ENCODE results near the gene COL5A1. TPM values are rescaled to one million over a fixed set of nuclear protein-coding genes. Genes with fewer than 3 reads are reported as not detected.
"Not testable (repeated sequence)": the region's sequence is repeated elsewhere in the genome, so short reads cannot be mapped to it uniquely, and the experiment has no call there.

COL5A1 gene
- total RNA-seq, 1 experiment from 2014 or later, result 2.1 TPM

DNA sequence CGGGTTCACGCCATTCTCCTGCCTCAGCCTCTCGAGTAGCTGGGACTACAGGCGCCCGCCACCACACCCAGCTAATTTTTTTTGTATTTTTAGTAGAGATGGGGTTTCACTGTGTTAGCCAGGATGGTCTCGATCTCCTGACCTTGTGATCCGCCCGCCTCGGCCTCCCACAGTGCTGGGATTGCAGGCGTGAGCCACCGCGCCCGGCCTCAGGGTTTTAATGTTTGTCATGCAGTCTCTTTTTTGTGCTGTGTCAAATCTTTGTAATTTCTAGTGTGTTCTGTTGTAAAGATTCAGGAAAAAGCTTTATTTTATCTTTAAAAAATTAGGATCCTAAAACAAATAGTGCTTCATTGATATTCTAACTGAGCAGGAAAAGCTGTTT is 62.1 kb downstream of the COL5A1 start:
- not testable (repeated sequence) for DNase-seq (ENCODE audit: extremely low read depth, low read depth)

DNA sequence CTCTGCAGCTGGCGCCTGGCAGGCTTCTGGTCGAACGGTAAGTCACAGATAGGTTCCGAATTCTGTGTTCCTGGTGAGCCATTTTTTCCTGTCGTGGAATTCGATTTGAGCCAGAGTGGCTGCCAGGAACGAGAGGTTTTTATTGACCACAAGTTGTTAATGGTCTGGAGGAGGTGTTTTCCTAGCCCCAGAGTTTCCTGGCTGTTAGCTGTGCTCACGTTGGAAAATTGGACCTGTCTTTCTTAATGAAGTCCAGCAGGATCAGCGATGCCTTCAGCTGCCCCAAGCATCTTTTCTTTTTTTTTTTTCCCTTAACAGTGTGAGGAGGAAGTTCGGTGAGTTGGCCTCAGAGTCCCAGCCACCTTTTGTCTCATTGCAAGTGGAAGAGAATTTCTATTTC is 62.9 kb downstream of the COL5A1 start:
- no peak for DNase-seq (ENCODE audit: extremely low read depth, low read depth)

DNA sequence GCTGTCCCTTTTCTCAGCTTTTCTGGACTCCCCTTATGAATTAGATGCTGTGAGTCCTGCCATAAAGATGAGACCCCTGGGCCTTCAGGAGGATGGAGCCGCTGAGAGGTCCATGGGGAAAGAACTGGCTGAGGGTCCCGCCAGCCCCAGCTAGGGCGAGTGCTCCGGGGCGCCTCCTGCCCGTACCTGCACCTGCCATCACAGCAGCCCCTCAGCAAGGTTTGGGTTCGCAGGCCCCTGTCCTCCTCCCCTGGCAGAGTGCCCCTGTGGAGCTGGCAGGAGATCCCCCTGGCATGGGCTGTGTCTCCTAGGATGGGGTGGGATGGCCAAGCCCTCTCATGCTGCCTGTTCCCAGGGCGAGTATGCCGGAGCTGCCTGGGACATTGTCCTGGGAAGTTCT is 64.2 kb downstream of the COL5A1 start:
- DNase-seq (ENCODE audit: extremely low read depth, low read depth), result no peak

DNA sequence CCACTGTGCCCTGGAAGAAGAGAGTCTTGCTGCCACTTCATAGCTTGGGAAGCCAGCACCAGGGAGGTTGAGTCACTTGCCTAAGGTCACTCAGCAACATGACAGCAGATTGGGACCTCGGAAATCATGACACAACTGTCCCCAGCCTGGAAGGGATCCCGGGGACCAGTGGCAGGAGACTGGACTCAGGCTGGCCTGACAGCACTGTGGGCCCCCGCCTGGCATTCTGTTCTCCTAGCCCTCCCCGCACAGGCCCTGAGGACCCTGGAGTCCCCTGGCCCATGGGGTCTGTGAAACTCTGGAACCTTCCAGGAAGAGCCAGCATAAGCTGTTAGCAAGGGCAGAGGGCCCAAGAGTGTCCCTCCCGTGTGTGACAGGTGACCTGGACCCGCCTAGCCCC is 64.9 kb downstream of the COL5A1 start:
- DNase-seq (ENCODE audit: extremely low read depth, low read depth), result no peak

DNA sequence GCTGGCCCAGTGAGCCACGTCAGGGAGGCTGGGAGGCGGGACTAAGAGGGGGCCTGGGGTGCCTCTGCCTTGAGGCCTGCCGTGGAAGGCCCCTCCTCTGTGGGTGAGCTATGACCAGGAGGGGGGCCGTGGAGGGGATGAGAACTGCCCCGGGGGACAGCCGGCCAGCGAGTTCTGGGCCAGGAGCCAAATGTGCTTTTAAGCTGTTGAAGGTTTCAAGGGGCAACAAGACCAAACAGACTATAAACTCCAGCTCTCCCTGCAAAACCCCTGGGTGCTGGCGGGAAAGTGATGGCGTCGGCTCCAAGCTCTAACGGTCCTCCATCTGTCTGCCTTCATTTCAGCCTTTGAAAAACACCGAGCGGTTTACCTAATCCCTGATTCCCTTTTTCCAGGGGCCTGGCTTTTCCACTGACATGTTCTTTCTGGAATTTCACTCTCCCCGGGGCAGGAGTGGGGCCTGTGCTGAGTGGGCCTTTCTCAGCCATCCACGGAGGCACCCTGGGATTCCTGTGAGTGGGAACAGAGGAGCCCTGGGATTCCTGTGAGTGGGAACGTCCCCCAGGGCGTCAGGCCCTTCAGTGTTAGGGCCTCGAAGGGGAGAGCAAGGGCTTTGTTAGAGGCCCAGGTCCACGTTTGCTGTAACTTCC is 65.6 kb downstream of the COL5A1 start:
- no peak for DNase-seq (ENCODE audit: extremely low read depth, low read depth)

DNA sequence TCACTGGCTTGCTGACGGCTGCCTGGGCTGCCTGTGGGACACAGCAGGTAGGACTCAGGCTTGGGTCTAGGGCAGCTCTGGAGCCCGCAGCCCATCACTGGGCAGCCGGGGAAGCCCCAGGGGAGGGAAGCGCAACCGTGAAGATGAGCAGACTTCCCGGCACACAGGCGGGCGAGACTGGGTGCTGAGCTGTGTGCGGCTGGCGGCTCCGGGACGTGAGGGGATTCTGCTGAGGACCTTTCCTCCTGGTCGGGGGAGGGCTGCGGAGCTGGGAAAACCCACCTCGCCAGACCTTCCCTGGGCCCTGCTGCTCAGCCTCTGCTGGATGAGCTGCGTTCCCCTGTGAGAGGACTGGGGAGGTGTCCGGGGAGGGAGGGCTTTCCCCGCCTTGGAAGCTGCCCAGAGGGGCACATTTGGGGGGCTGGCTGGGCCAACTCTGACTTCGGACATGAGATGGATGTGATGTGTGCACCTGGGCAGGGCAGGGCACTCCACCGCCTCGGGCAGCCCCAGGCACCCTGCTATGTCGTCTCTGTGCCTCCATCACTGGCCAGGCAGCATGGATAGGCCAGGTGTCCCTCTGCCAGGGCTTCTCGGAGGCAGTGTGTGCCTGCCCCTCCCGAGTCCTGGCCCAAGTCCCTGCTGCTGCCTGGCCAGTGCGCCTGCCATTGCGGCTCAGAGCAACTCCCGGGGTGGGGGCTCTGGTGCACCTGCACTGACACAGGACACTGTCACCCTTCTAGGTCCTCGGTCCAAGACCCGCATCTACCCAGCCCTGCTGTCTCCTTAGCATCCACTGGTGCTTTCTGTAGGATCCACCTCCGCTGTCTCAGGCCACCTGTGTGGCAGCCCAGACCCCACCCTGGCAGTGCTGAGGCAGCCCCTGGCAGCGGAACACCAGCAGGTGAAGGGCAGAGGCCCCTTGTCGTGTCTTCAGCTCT is 66.4 kb downstream of the COL5A1 start:
- no peak for DNase-seq (ENCODE audit: extremely low read depth, low read depth)

DNA sequence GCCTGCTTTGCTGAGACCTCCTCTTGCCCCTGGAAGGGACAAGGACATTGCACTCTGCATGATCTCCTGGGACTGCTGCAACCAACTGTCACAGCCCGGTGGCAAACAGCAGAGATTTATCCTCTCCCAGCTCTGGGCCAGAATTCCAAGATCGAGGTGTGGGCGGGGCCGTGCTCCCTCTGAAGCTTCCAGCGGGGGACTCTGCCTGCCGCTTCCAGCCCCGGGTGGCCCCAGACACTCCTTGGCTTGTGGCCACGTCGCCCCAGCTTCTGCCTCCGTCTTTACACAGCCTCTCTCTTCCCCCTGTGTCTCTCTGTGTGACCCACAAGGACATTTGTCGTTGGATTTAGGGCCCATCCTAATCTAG is 67.1 kb downstream of the COL5A1 start:
- no peak for DNase-seq (ENCODE audit: extremely low read depth, low read depth)

DNA sequence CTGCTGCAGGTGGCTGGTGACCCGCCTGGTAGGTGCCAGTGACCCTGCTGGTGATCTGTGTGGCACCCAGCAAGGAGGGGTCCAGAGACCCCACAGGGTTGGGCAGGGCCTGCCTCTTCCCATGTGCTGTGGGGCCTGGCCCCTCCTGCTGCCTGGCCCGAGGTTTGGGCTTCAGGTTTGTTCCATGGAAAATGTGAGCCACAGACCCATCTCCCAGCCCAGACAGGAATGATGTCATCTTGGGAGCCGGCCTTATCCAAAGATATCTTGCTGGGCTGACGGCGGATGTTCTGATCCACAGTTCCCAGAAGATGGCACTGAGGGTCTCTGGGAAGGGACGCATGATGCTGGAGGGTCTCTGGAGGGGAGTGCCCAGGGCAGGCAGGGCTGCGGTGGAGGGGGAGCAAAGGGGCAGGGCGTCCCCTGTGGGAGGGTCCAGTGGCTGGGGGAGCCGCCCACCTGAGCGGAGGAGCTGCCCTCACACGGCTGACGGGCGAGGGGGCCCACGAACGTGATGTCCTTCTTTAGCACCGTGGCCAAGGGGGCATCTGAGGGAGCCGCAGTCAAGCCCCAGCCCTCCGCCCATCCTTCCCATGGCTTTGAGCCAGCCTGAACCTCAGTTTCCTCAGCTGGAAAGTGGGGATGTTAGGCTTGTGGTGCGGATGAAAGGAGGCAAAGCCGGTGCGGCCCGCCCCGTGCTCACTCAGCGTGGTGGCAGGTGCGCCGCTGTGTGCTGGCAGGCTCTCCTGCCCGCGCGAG is 68.1 kb downstream of the COL5A1 start:
- no peak for DNase-seq (ENCODE audit: extremely low read depth, low read depth)

DNA sequence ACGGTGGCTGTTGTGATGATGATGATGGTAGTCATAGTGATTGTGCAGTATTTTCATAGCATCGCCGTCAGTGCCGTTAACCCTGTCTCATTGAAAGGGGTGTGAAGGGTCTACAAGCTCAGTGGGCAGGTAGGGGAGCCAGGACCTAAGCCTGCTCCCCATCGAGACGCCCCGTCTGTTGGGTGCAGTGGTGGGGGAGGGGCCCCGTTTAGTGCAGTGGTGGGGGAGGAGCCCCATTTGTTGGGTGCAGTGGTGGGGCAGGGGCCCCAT is 68.6 kb downstream of the COL5A1 start:
- no peak for DNase-seq (ENCODE audit: extremely low read depth, low read depth)

DNA sequence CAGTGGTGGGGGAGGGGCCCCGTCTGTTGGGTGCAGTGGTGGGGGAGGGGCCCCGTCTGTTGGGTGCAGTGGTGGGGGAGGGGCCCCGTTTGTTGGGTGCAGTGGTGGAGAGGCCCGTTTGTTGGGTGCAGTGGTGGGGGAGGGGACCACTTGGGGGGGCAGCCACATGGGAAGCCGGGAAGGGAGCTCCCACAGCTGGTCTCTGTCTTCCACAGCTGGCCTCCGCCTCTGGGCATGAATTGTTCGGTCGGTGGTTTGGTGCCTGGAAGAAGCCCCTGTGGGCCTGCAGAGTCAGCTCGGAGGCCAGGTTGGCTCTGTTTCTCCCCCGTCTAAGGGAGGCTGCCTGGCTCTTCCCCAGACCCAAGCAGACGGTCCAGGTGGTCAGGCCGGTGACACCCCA is 69.3 kb downstream of the COL5A1 start:
- DNase-seq (ENCODE audit: extremely low read depth, low read depth), result no peak

DNA sequence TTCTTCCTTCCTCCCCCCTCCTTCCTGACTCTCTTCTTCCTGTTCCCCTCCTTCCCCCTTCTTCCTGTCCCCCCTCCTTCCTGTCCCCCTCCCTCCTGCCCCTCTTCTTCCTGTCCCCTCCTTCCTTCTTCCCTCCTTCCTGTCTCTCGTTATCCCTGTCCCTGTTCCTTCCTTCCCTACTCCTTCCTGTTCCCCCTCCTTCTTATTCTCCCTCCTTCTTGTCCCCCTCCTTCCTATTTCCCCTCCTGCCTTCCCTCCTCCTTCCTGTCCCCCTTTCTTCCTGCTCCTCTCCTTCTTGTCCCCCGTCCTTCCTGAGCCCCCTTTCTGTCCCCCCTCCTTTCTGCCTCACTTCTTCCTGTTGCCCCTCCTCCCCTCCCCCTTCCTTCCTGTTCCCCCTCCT is 70.6 kb downstream of the COL5A1 start:
- DNase-seq (ENCODE audit: extremely low read depth, low read depth), result no peak

DNA sequence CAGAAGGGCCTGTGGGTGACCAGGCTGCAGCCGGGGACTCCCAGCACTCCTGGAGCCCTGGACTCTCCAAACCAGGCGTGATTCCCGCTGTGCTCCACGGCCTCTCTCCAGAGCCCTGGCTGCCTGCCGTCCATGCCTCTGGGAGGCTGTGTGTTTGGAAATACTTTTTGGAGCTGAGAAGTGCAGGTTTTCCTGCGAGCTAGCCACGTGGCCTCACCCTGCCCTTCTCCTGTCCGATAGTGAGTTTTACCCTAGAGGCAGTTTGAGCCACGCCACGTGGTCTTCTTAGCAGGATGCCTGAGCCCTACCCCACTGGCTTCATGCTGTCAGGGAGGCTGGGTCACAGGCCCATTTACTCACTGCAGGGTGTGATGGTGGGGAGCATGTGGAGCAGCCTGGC is 71.3 kb downstream of the COL5A1 start:
- no peak for DNase-seq (ENCODE audit: extremely low read depth, low read depth)

DNA sequence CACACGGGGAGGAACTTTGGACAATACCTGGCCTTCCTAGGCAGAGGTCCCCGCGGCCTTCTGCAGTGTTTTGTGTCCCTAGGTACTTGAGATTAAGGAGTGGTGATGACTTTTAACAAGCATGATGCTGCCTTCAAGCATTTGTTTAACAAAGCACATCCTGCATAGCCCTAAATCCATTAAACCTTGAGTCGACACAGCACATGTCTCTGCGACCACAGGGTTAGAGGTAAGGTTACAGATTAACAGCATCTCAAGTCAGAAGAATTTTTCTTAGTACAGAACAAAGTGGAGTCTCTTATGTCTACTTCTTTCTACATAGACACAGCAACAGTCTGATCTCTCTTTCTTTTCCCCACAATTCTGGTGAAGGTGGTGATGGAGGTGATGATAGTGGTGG is 73.9 kb downstream of the COL5A1 start:
- DNase-seq (ENCODE audit: extremely low read depth, low read depth), result not testable (repeated sequence)

DNA sequence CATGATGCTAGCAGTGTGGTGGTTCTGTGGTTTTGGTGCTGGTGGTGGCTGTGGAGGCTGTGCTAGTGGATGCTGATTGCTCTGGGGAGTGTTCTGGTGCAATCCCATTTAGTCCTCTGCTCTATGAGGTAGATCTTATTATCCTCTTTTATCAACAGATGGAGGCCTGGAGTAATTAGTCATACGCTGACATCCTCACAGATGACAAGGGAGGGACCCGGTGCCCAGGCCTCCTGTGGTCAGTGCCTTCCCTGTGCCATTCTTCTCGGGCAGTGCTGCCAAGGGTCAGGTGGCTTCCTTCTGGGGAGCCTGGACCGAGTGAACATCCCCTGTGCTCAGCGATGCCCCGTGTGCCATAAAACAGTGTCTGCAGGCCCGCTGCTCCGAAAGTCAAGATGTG is 74.5 kb downstream of the COL5A1 start:
- DNase-seq (ENCODE audit: extremely low read depth, low read depth), result no peak

DNA sequence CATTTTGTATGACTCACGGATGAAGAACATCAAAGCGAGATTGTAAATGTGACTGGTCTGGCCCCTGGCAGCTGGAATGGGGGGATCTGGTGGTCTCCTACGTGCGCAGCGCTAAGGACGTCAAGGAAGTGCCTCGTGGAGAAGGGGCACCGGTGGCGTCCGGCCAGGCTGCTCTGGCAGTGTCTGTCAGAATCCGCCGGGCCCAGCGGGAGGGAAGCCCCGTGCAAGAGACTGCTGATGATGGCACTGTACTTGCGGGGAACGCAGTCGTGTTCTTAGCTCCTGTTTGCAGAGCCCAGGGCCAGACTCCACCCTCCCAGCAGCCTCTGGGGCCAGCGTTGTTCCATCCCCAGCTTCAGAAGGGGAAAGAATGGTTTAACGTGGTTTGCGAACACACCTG is 75.5 kb downstream of the COL5A1 start:
- DNase-seq (ENCODE audit: extremely low read depth, low read depth), result no peak

DNA sequence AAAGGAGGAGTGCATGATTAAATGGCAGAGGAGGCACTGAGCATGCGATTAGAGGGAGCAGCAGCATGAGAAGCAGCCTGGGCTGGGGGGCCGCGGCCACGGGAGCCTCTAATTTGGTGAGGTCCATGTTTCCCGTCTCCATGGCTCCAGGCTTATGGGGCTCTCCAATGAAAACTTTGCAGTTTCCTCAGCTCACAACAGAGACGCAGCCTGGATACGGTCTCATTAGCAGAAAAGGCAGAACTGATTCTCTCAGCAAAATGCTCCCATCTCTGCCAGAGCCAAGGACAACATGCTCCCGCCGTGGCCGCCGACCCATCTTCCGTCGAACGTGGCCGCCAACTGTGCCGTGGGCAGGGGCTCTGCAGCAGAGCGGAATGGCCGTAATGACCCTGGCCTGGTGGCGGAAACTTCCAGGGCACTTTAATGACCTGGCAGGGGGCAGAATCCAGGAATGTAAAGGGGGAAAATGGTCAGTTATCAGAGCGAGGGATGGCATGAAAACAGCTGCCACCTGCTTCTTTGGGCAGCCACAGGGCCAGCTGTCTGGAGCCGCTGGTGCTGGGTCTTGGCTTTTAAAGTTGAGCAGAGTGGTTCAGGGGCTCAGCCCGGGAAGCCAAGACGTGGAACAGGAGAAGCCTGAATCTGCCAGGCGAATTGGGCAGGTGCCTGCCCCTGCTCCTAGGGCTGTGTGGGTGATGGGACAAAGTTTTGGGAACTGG is 76.5 kb downstream of the COL5A1 start:
- DNase-seq (ENCODE audit: extremely low read depth, low read depth), result no peak

DNA sequence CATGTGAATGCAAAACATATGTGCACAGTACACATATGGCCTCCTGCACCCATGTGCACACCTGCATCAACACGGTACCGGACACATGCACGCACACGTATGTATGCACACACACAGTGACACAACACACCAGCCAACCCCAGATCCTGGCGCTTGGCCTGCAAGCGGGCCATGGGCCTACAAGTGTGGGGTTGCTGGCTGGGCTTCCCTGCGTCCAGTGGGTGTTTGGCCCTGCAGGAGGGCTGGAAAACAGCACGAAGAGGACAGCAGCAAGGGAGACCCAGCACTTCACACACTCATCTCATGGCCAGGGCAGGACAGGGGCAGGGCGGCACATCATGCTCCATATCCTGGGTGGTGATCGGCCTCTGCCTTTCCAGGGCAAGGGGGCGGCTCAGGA is 77.7 kb downstream of the COL5A1 start:
- DNase-seq (ENCODE audit: extremely low read depth, low read depth), result no peak

DNA sequence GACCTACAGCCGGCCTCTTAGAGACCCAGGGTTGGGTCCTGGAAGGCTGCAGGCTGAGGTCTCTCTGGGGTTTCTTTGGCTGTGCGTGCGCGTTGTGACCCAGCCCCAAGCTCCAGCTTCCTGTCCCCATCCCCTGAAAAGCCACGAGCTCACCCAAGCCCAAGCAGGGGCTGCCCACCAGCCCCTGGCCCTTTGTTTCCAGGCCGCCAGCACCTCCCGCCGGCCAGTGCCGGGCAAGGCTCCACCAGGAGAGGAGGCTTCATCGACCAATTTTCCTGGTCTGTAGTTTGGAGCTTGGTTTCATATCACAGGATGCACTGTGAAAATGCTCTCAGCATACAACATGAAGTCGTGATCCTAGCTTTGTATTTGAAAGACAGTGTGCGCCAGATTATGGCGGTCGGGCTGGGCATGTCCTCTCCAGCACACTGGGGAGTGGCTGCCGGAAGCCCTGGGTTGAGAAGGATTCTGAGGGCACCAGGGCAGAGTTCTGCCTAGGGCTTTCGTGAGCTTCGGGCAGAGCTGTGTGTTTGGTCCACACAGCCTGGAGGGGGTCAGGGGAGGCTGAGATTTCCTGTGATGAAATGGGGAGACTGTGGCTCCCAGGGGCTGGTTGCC is 78.6 kb downstream of the COL5A1 start:
- DNase-seq (ENCODE audit: extremely low read depth, low read depth), result no peak

DNA sequence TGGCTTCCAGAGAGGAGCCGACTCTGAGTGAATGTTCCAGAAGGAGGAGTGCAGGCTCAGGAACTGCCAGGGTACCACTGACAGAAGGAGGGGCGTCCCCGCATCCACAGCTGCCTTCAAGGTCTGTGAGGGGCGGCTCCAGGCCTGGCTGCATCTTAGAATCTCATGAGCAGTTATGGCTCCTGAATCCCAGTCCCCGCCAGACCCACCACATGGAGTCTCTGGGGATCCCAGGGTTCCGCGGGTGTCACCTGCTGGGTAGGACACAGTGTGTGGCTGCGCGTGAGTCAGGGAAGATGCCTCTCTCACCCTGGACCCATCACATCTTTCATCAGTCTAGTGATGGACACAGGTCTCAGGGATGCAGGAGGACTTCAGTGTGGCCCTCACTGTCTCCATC is 79.2 kb downstream of the COL5A1 start:
- no peak for DNase-seq (ENCODE audit: extremely low read depth, low read depth)

DNA sequence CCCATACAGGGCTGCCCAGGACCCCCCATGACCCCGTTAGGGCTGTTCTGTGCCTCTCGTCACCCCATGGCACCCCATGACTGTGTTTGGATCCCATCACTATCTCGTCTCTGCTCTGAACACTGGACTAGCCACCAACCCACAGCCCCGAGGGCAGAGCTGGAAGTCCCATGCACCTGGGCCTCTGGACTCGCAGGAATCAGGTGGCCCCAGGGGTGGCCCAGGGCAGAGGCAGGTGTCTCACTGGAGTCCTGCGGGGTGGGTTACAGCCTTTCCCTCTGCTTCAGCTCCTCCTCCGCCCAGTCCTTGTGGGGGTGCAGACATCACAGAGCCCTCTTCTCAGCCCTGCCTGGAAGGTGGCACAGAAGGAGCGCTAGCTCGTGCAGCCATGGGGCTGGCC is 79.7 kb downstream of the COL5A1 start:
- no peak for DNase-seq (ENCODE audit: extremely low read depth, low read depth)
